HG03045 (cell line): ENCODE measurements around the gene DENND6A.
"Not testable (repeated sequence)": the region's sequence is repeated elsewhere in the genome, so short reads cannot be mapped to it uniquely, and the experiment has no call there.

ENCODE experiments used
- ATAC-seq: cut with Tn5 transposase; IDR thresholded peaks from one replicate; pipeline ENCODE4 v1.9.1; 2021; ENCODE audit warnings: mild to moderate bottlenecking, moderate library complexity; ENCODE audit not compliant: unreplicated experiment

Gene DENND6A

DNA sequence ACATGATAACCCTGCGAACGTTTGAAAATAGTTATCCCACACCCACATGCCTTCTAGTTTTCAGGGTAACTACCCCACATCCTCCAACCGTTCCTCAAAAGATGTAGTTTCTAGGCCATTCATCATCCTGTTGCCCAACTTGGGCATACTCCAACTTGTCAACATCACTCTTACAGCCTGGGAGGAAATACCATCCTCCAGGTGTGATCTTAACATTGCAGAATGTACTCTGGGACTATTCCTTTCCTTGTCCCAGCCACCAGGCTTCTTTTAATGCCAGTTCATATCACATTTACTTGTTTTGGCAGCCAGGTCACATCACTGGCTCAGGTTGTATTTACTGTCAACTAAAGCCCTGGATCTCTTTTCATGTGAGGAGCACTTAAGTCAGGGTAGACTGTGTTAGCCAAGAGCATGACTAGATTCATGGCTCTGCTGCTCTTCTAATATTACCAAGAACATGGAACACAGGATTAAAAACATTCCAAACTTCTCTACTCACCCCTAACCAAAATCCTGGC, 4.0 kb upstream of the DENND6A start:
- ATAC-seq: no peak

GRCh38 chr3:57694146-57694545, 1.3 kb upstream of the DENND6A start:
- ATAC-seq: no peak

DNA sequence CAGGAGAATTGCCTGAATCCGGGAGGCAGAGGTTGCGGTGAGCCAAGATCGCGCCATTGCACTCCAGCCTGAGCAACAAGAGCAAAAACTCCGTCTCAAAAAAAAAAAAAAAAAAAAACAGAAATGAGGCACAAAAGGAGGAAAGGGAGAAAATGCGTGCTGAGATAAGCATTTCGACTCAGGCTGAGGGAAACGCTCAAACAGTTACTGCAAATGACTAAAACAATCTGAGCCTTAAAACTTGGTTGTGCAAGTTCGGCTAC, 813 bp downstream of the DENND6A start:
- not testable (repeated sequence) for ATAC-seq

DNA sequence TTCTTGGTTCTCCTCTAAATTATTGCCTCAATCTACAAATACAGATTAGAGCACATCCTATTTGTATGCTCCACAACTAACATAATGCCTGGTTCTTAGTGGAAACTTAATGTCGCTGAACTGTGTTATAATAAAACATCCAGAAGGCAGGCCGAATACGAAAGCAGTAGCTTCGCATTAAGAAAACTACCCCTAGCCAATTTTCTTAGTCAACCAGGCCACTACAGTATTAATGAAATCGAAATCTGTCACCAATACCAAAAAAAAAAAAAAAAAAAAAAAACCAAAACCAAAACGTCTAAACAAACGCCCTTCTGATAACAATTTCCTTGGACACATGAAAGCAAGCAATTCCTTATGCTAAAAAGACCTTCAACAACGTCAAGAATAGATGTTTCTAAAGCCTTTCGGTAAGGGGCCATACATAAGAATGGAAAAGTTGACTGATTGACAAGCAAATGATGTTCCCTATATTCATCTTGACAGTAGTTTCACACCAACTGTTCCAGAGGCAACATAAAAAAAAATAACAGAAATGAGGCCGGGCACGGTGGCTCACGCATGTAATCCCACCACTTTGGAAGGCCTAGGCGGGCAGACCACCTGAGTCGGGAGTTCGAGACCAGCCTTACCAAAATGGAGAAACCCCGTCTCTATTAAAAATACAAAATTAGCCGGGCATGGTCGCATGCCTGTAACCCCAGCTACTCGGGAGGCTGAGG, 1.3 kb downstream of the DENND6A start:
- no peak for ATAC-seq

GRCh38 chr3:57689367-57690053, 3.4 kb downstream of the DENND6A start:
- ATAC-seq: no peak

GRCh38 chr3:57688291-57688690, 4.6 kb downstream of the DENND6A start:
- ATAC-seq: no peak

DNA sequence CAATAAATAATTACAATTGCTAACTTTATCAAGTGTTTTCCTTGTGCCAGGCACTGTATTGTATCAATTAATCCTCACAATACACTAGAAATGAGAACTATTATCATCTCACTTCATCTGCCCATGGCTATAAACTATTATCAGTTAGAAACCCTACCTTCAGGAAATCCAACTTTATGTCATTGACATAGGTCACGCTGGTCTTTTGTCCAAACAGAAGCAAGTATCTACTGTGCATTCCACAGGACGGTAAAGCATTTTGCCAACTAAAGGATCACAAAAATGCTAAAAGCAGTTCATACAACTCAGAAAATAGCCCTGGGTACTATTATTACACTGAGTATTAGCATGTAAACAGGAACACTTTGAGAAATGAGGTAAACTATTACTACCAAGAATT, 9.6 kb downstream of the DENND6A start:
- ATAC-seq: no peak

GRCh38 chr3:57682284-57682683, 10.6 kb downstream of the DENND6A start:
- ATAC-seq: no peak

GRCh38 chr3:57681691-57682090, 11.2 kb downstream of the DENND6A start:
- ATAC-seq: no peak

- no peak for ATAC-seq
These were observed 12.8 kb downstream of the DENND6A start for GRCh38 chr3:57680046-57680445.

GRCh38 chr3:57675530-57675929, 17.3 kb downstream of the DENND6A start:
- ATAC-seq: no peak

DNA sequence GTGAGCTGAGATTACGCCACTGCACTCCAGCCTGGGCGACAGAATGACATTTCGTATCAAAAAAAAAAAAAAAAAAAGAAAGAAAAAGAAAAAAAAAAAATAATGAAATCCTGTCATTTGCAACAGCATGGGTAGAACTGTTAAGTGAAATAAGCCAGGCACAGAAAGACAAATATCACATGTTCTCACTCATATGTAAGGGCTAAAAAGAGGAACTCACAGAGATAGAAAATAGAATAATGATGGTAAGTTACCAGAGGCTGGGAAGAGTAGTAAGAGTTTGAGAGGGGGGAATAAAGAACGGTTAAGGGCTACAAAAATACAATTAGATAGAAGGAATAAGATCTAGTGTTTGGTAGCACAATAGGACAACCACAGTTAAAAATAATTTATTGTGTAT, 19.7 kb downstream of the DENND6A start:
- ATAC-seq: no peak

DNA sequence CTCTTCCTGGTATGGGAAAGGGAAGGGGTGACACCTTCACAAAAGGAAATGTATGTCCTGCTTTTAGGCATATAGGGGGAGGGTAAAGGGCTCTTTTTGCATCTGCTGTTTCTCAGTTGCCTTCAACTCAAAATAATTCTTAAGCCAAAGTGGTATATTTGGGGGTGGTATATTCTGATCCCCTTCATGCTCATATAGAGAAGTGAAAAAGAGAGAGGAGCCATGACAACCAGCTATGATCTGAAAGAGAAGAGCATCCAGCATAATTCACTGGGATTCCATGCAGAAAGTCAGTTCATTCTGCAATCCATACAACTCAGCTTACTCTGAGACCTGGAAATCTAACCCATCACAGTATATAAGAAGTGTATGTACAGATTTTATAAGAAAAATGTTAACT, 22.3 kb downstream of the DENND6A start:
- no peak for ATAC-seq

DNA sequence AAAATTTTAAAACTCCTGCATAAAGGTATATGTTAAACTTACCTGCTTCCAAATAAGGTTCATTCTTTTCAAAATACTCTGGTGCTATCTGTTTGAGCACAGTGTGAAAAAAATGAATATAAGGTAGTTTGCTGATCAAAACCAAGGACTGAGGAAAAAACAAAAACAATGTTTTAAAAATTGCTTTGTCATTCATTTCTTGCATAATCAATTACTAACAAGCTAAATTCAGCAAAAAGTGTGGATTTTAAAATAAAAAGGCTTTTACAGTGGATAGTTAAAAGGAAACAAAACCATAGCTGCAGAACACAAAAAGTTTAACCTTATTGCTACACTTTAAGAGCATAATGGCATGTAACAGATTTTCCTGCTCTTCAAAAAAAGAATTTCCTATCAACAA, 31.5 kb downstream of the DENND6A start:
- ATAC-seq: no peak

DNA sequence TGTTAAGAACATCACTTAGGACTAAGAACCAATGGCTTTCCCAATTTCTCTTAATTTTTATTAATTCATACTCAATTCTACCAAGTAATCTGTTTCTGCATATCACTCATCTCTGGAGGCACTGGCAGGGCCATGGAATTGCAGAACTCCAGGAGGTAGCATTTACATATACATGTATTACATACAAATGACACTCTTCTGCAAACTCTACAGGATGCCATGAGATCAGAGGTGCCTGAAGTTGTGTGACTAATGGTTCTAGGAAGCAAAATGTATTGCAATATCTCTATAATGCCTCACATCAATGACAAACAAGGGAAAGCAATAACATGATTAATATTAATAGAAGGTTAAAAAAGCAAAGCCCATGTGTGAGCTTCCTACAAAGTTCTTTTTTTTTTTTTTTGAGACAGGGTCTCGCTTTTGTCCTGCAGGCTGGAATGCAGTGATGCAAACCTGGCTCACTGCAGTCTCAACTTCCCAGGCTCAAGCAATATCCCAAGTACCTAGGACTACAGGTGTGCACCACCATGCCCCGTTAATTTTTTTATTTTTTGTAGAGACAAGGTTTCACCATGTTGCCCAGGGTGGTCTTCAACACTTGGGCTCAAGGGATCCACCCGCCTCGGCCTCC, 33.0 kb downstream of the DENND6A start:
- no peak for ATAC-seq

DNA sequence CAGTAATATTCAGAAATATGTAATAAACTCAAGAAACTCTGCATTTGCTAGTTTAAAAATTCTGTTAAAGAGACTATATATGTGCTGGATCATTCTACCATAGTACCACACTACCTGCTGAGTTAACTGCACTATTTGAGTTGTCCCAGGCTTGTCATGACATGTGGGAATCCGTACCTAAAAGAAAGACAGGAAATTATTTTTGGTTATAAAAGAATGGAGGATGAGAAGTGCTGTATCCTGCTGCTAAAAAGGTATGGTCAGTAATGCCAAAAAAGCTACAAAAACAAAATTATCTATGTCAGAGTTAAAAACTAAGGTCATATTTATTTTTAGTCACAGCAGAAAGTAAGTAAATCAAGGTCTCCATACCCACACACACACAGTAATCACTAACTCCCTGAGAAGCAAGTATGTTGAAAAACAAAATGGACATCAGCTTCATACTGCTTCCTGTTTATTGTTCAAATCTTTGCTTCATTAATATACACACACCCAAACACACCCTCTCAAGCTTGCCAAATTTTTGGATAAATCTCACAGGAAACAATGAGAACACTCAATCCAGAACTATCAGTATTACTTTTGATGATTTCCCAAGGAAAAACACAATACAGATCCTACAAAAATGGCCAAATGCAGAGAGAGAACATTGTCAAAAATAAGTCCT, 33.7 kb downstream of the DENND6A start:
- ATAC-seq: no peak

- ATAC-seq: no peak
These were observed 34.3 kb downstream of the DENND6A start for GRCh38 chr3:57658536-57658935.

GRCh38 chr3:57655727-57656126, 37.1 kb downstream of the DENND6A start:
- ATAC-seq: no peak

DNA sequence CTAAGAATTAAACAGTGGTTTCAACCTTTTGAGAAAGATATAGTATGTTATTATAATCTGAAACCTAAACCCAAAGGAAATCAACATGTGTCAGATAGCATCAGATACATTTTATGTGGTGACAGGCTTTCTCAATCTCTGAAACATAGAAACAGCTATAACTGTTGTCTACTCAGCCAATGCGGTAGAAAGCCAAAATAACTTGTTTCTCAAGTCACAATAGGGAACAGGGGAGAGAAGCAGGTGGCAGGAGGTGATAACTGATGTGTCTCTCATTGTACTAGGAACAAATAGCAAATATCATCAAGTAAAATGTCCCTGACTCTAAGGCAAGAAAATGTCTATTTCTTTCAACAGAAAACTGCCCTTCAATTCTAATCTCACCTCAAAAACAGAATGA, 38.6 kb downstream of the DENND6A start:
- no peak for ATAC-seq

GRCh38 chr3:57652203-57652602, 40.7 kb downstream of the DENND6A start:
- no peak for ATAC-seq

DNA sequence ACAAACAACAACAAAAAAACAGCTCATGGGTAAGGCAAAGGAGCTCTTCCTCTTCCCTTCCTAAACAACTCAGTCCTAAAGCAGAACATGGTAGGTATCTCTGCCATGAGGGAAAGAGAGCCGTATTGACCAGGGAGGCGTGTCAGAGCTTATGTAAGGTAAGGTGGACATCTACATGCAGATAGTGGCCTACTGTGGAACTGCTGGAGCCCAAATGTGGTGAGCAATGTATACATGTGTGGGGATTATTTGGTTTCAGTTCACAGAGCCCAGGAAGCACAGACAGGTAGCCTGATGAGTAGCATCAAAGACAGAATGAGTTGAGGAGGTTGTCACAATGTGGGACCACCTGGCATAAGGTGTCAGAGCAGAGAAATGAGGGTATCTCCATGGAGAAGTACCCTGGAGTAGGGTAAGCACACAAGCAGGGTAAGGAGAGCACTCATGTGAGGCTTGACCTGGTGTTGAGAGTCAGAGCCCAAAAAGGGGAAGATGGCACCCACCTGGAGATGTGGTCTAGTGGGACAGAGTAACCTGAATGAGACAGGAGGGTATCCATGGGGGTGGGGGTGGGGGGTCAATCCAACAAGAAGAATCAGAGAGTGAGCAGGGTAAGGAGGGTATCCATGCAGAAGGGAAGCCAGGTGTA, 45.5 kb downstream of the DENND6A start:
- ATAC-seq: no peak
